Fibroblast of the aortic adventitia (primary cell): ENCODE results near the gene FOXK2. TPM values are rescaled to one million over a fixed set of nuclear protein-coding genes. Genes with fewer than 3 reads are reported as not detected.

Source experiments
- DNase-seq: peaks from one replicate; pipeline ENCODE4 v3.0.0-alpha.2; 2010; ENCODE audit warnings: low read depth
- H3K4me3 ChIP-seq: 2 replicates; pipeline ENCODE4 v1.5.1; 2011; ENCODE audit warnings: low read depth, mild to moderate bottlenecking, control low read depth, low read length, moderate library complexity
- CTCF ChIP-seq: IDR thresholded peaks from 2 replicates; pipeline ENCODE4 v1.5.1; 2011; ENCODE audit warnings: mild to moderate bottlenecking, low read length, control low read depth, inconsistent platforms; ENCODE audit not compliant: insufficient read depth
- total RNA-seq: library from RNA; depleted of rRNA; stranded (reverse); fragments of >200 nt; gene quantifications from 2 replicates; pipeline ENCODE4 v1.2.3, GENCODE V29; 2012; ENCODE audit warnings: low replicate concordance

FOXK2 gene
- total RNA-seq, 1 donor, result 28.2 TPM

GRCh38 chr17:82586576-82587233, 67.2 kb downstream of the FOXK2 start:
- no peak for DNase-seq
- TF ChIP-seq CTCF, result no peak

DNA sequence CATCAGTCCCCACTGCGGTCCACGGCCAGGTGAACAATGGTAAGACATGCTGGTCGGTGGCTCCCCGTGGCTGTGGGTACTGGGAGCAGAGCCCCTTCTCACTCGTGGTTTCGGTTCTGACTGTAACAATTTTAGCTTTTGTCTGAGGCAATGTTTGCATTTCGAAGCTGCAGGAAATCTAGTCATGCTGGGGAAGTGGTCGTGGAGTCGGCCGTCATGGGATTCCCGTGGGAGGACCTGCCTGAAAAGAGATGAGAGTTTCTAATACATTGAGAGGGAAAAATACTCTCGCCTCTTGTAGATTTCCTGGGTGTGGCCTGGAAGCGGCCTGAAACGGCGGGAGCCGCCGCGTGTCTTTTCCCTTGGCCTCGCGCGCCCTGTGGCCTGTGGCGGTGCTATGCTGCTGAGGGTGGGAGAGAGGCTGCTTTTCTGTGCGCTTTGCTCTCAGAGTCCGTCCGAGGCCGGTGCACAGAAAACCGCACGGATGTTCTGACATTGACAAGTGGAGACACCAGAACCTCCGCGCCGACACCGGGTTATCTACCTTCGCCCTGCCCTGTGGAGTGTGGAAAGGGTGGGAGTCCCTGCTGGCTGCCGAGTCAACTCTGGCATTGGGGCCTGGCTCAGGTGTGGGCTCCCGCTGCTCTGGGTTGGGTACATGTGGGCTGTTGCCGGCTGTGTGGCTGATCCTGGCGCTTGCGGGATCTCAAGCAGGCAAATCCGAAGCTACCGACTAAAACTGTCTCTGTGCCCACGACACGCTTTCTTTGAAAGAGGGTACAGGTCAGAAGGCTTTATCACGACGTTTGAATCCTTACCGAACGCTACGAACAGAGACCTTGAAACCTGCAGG, 67.9 kb downstream of the FOXK2 start:
- DNase-seq, result no peak
- no peak for TF ChIP-seq CTCF
- H3K4me3 ChIP-seq, result no peak overlapping the region

More at GRCh38 chr17:82586576-82587233, 67.2 kb downstream of the FOXK2 start:
- no peak overlapping the region for H3K4me3 ChIP-seq

GRCh38 chr17:82588266-82589175, 69.0 kb downstream of the FOXK2 start:
- no peak for TF ChIP-seq CTCF
- DNase-seq, result no peak
- H3K4me3 ChIP-seq, result no peak overlapping the region

DNA sequence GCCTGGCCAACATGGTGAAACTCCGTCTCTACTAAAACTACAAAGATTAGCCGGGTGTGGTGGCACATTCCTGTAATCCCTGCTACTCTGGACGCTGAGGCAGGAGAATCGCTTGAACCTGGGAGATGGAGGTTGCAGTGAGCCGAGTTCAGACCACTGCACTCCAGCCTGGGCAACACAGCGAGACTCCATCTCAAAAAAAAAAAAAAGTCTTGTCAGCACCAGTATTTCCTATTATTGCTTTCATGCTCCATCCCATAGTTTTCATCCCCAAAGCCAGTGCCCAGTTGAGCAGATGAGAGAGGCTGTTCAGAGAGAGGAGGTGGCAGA, 70.3 kb downstream of the FOXK2 start:
- DNase-seq, result no peak
- H3K4me3 ChIP-seq, result no peak overlapping the region
- TF ChIP-seq CTCF, result no peak

DNA sequence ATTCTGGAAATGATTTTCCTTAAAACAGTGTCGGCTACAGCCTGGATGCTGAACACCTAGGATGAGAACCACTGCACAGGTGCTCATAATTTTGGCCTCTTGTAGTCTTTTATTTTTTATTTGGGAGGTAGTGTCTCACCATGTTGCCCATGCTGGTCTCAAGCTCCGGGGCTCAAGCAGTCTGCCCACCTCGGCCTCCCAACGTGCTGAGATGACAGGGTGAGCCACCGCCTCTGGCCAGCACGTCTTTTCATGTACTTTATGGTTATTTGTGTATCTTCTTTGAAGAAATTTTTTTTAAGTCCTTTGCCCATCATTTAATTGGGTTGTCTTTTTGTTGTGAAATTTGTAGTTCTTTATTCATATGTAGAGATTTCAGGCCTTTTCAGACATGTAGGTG, 70.7 kb downstream of the FOXK2 start:
- TF ChIP-seq CTCF, result no peak
- DNase-seq, result no peak

DNA sequence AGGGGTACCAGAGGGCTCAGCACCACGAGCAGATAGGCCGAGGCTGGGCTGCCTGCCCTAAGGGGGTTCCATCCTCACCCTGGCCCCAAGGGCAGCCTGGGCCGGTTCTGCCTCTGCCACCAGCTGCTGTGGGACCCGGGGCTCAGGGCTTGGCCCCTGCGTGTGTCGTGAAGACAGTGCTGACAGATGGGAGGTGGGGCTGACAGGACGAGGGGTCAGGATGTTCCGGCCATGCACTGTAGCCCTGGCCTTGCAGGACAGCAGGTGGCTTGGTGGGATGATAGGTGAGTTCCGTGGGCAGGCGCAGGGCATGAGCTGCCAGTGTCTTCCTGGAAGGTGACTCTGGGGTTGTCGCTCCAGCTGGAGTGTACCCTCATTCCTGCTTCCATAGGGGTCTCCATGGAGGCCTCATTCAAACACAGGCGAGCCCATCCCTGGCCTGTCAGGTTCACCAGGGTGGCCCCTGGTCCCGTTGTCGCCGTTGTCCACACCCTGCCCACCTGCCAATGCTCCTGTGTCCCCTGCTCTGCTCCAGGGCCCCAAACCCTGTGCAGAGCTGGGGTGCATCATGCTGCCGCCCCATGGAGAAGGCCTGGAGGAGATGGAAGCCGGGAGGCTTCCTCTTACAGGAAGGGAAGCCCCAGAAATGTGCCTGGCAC, 71.5 kb downstream of the FOXK2 start:
- TF ChIP-seq CTCF, result no peak
- DNase-seq, result no peak
- H3K4me3 ChIP-seq, result no peak overlapping the region

More for the DNA sequence above, 70.7 kb downstream of the FOXK2 start:
- no peak overlapping the region for H3K4me3 ChIP-seq
